Adipocyte (in vitro differentiated cells): ENCODE results near the gene ZMIZ2.

ENCODE experiments used
- DNase-seq: peaks from one replicate; pipeline ENCODE4 v3.0.0-alpha.2; 2015; ENCODE audit warnings: low read depth
- H3K27me3 ChIP-seq: replicated peaks from 2 replicates; pipeline ENCODE4 v1.7.0; 2013; ENCODE audit warnings: mild to moderate bottlenecking, low read length, moderate library complexity; ENCODE audit not compliant: control insufficient read depth, insufficient read depth
- H3K36me3 ChIP-seq: 2 replicates; pipeline ENCODE4 v1.7.0; 2013; ENCODE audit warnings: low read length, mild to moderate bottlenecking, moderate library complexity; ENCODE audit not compliant: control insufficient read depth, insufficient read depth, severe bottlenecking
- H3K4me1 ChIP-seq: 2 replicates; pipeline ENCODE4 v1.7.0; 2013; ENCODE audit warnings: mild to moderate bottlenecking, low read length, moderate library complexity; ENCODE audit not compliant: control insufficient read depth, insufficient read depth
- H3K4me3 ChIP-seq: 2 replicates; pipeline ENCODE4 v1.7.0; 2013; ENCODE audit warnings: mild to moderate bottlenecking, low read length, moderate library complexity
- H3K9ac ChIP-seq: 2 replicates; pipeline ENCODE4 v1.7.0; 2013; ENCODE audit warnings: mild to moderate bottlenecking, low read length, moderate library complexity
- H3K9me3 ChIP-seq: 2 replicates; pipeline ENCODE4 v1.7.0; 2013; ENCODE audit warnings: mild to moderate bottlenecking, low read length, moderate library complexity; ENCODE audit not compliant: control insufficient read depth

Gene ZMIZ2

GRCh38 chr7:44760034-44760580 lies 11.5 kb downstream of the ZMIZ2 start:
- Histone ChIP-seq H3K9me3 (no peaks in the 10 kb centered on the region), H3K27me3 (no peaks in the 10 kb centered on the region), H3K36me3 (peaks cover 41% of the 10 kb centered on the region), H3K9ac (no peak overlapping the region), H3K4me1 (peaks cover 17% of the 10 kb centered on the region), H3K4me3 (no peak overlapping the region)
- no peak for DNase-seq

- Histone ChIP-seq H3K9me3 (no peaks in the 10 kb centered on the region), H3K4me1 (peaks cover 8% of the 10 kb centered on the region), H3K4me3 (no peak overlapping the region), H3K27me3 (no peaks in the 10 kb centered on the region), H3K9ac (no peak overlapping the region), H3K36me3 (peaks cover 53% of the 10 kb centered on the region)
- DNase-seq, result no peak
Measured at GRCh38 chr7:44761207-44762161, 12.8 kb downstream of the ZMIZ2 start.

- Histone ChIP-seq H3K9ac (no peak overlapping the region), H3K4me1 (peaks cover 6% of the 10 kb centered on the region), H3K9me3 (no peaks in the 10 kb centered on the region), H3K4me3 (no peak overlapping the region), H3K27me3 (no peaks in the 10 kb centered on the region), H3K36me3 (peaks cover 62% of the 10 kb centered on the region)
- DNase-seq, result no peak
Measured at GRCh38 chr7:44762300-44762699, 13.7 kb downstream of the ZMIZ2 start.

- Histone ChIP-seq H3K27me3 (no peaks in the 10 kb centered on the region), H3K4me1 (peaks cover 8% of the 10 kb centered on the region), H3K9me3 (no peaks in the 10 kb centered on the region), H3K4me3 (no peak overlapping the region), H3K9ac (no peak overlapping the region), H3K36me3 (peaks cover 64% of the 10 kb centered on the region)
- DNase-seq, result no peak
Measured at GRCh38 chr7:44762726-44763522, 14.3 kb downstream of the ZMIZ2 start.

GRCh38 chr7:44764081-44764480 lies 15.4 kb downstream of the ZMIZ2 start:
- DNase-seq, result no peak
- H3K9ac ChIP-seq, result no peak overlapping the region
- peaks cover 61% of the 10 kb centered on the region for H3K36me3 ChIP-seq
- peaks cover 20% of the 10 kb centered on the region for H3K4me1 ChIP-seq
- no peak overlapping the region for H3K4me3 ChIP-seq
- H3K9me3 ChIP-seq, result no peaks in the 10 kb centered on the region
- no peaks in the 10 kb centered on the region for H3K27me3 ChIP-seq

GRCh38 chr7:44764665-44765578 lies 16.3 kb downstream of the ZMIZ2 start:
- H3K4me1 ChIP-seq, result peaks cover 28% of the 10 kb centered on the region
- H3K36me3 ChIP-seq, result peaks cover 61% of the 10 kb centered on the region
- no peak overlapping the region for H3K9ac ChIP-seq
- no peaks in the 10 kb centered on the region for H3K9me3 ChIP-seq
- DNase-seq, result no peak
- no peaks in the 10 kb centered on the region for H3K27me3 ChIP-seq
- no peak overlapping the region for H3K4me3 ChIP-seq

GRCh38 chr7:44765579-44766415 lies 17.1 kb downstream of the ZMIZ2 start:
- H3K9ac ChIP-seq, result no peak overlapping the region
- peaks cover 37% of the 10 kb centered on the region for H3K4me1 ChIP-seq
- no peaks in the 10 kb centered on the region for H3K27me3 ChIP-seq
- no peak for DNase-seq
- no peaks in the 10 kb centered on the region for H3K9me3 ChIP-seq
- no peak overlapping the region for H3K4me3 ChIP-seq
- H3K36me3 ChIP-seq, result peaks cover 54% of the 10 kb centered on the region

- Histone ChIP-seq H3K9ac (no peak overlapping the region), H3K27me3 (no peaks in the 10 kb centered on the region), H3K4me1 (peaks cover 38% of the 10 kb centered on the region), H3K36me3 (peaks cover 52% of the 10 kb centered on the region), H3K9me3 (no peaks in the 10 kb centered on the region), H3K4me3 (no peak overlapping the region)
- no peak for DNase-seq
Measured at GRCh38 chr7:44766416-44766801, 17.8 kb downstream of the ZMIZ2 start.

GRCh38 chr7:44767134-44767911 lies 18.7 kb downstream of the ZMIZ2 start:
- DNase-seq, result no peak
- H3K9ac ChIP-seq, result no peak overlapping the region
- H3K9me3 ChIP-seq, result no peaks in the 10 kb centered on the region
- no peak overlapping the region for H3K4me3 ChIP-seq
- peaks cover 49% of the 10 kb centered on the region for H3K36me3 ChIP-seq
- peaks cover 38% of the 10 kb centered on the region for H3K4me1 ChIP-seq
- H3K27me3 ChIP-seq, result no peaks in the 10 kb centered on the region
